KMS-11 (cell line): ENCODE data around the gene SPRY4.

Source experiments
- H2AFZ ChIP-seq: fragments of 200-600 bp; sonication (generic); 2 replicates; pipeline ENCODE4 v1.6.1; 2016; ENCODE audit warnings: antibody characterized with exemption, mixed run types, low read depth
- H3K27ac ChIP-seq: fragments of 200-600 bp; sonication (generic); 2 replicates; pipeline ENCODE4 v1.6.1; 2016; ENCODE audit warnings: mild to moderate bottlenecking, mixed run types
- H3K27me3 ChIP-seq: fragments of 200-600 bp; sonication (generic); 2 replicates; pipeline ENCODE4 v1.6.1; 2017; ENCODE audit warnings: mild to moderate bottlenecking, low read depth, mixed run types, moderate library complexity; ENCODE audit not compliant: insufficient read depth
- H3K36me3 ChIP-seq: fragments of 200-600 bp; sonication (generic); 2 replicates; pipeline ENCODE4 v1.6.1; 2017; ENCODE audit warnings: mild to moderate bottlenecking, mixed run types; ENCODE audit not compliant: insufficient read depth
- H3K4me1 ChIP-seq: fragments of 200-600 bp; sonication (generic); 2 replicates; pipeline ENCODE4 v1.6.1; 2016; ENCODE audit warnings: mild to moderate bottlenecking, low read depth, mixed run types; ENCODE audit not compliant: poor library complexity, severe bottlenecking
- H3K4me2 ChIP-seq: fragments of 200-600 bp; sonication (generic); 2 replicates; pipeline ENCODE4 v1.7.0; 2016; ENCODE audit warnings: mild to moderate bottlenecking, mixed run types
- H3K4me3 ChIP-seq: fragments of 200-600 bp; sonication (generic); IDR thresholded peaks from 2 replicates; pipeline ENCODE4 v1.6.1; 2017; ENCODE audit warnings: low read depth, low read length, mixed read lengths; ENCODE audit not compliant: insufficient read depth
- H3K79me2 ChIP-seq: fragments of 200-600 bp; sonication (generic); 2 replicates; pipeline ENCODE4 v1.6.1; 2016; ENCODE audit warnings: low read depth, mixed run types; ENCODE audit not compliant: insufficient read depth
- H3K9ac ChIP-seq: fragments of 200-600 bp; sonication (generic); 2 replicates; pipeline ENCODE4 v1.6.1; 2016; ENCODE audit warnings: mild to moderate bottlenecking, mixed run types
- H4K20me1 ChIP-seq: fragments of 200-600 bp; sonication (generic); 2 replicates; pipeline ENCODE4 v1.6.1; 2016; ENCODE audit warnings: mild to moderate bottlenecking, mixed run types; ENCODE audit not compliant: insufficient read depth
- TF ChIP-seq, protein P1 (sequence below): fragments of 200-600 bp; sonication (generic); conservative IDR thresholded peaks from 2 replicates; pipeline ENCODE4 v1.6.1; 2017; ENCODE audit warnings: low read depth, mild to moderate bottlenecking, antibody characterized with exemption, low read length, moderate library complexity, mixed read lengths

Gene SPRY4

DNA sequence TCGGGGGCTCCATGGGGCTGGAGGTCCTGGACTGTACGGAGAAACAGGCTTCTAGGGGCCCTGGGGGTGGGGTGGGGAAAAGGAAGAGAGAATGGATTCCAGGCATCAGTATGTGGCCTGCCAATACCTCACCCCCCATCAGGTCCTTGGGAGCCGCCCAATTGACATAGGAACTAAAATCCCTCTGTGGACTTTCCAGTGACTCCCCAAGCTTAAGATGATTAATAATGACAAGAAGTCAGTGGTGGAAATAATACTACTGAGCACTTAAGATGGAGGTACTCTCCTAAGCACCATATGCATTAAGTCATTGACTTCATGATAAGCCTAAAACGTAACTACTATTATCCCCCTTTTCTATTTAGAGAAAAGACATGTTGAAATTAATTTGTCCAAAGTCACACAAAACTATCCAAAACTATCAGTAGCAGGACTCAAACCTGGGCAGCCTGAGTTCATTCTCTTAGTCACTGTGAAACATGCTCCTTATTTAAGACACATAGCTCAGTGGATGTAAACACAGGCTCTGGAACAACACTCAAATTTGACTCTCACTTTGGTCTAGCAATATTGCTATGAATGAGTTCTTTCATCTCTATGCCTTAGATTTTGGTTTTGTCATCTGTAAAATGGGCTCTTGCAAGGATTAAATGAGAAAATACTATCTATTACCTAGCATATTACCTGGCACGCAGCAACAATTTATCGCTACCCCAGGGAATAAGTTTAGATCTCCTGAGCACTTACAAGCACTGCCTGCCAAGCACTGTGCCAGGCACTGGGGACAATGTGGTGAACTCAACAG, 9.5 kb downstream of the SPRY4 start:
- Histone ChIP-seq H3K36me3 (no peaks in the 10 kb centered on the region), H2AFZ (no peak overlapping the region), H3K79me2 (no peaks in the 10 kb centered on the region), H3K27me3 (no peaks in the 10 kb centered on the region), H3K4me3 (no peak overlapping the region), H3K27ac (no peak overlapping the region), H4K20me1 (no peaks in the 10 kb centered on the region), H3K4me1 (peaks cover 4% of the 10 kb centered on the region), H3K4me2 (no peak overlapping the region), H3K9ac (no peak overlapping the region)
- TF ChIP-seq, protein P1, sequence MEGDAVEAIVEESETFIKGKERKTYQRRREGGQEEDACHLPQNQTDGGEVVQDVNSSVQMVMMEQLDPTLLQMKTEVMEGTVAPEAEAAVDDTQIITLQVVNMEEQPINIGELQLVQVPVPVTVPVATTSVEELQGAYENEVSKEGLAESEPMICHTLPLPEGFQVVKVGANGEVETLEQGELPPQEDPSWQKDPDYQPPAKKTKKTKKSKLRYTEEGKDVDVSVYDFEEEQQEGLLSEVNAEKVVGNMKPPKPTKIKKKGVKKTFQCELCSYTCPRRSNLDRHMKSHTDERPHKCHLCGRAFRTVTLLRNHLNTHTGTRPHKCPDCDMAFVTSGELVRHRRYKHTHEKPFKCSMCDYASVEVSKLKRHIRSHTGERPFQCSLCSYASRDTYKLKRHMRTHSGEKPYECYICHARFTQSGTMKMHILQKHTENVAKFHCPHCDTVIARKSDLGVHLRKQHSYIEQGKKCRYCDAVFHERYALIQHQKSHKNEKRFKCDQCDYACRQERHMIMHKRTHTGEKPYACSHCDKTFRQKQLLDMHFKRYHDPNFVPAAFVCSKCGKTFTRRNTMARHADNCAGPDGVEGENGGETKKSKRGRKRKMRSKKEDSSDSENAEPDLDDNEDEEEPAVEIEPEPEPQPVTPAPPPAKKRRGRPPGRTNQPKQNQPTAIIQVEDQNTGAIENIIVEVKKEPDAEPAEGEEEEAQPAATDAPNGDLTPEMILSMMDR, result no peak

DNA sequence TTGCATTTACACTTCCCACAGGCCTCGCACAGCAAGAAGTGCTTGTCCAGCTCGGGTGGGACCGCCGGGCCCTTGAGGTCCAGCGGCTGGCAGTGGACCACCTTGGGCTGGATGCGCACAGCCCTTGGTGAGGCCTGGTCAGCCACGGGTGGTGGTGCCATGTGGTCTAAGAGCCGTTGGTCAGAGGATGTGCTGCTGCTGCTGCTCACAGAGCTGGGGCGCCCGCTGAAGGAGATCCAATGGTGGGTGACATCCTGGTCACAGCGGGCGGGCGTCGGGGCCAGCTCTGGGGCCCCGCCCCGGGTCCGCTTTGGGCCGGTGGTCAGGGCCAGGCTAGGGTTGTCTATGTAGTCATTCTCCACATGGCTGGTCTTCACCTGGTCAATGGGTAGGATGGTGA, 10.2 kb downstream of the SPRY4 start:
- no peak overlapping the region for H3K9ac ChIP-seq
- peaks cover 4% of the 10 kb centered on the region for H3K4me1 ChIP-seq
- H3K27me3 ChIP-seq, result no peaks in the 10 kb centered on the region
- no peak overlapping the region for H3K4me2 ChIP-seq
- H2AFZ ChIP-seq, result no peak overlapping the region
- H3K36me3 ChIP-seq, result no peaks in the 10 kb centered on the region
- H3K4me3 ChIP-seq, result no peak overlapping the region
- TF ChIP-seq, protein P1, result no peak
- no peaks in the 10 kb centered on the region for H3K79me2 ChIP-seq
- H3K27ac ChIP-seq, result no peak overlapping the region
- H4K20me1 ChIP-seq, result no peaks in the 10 kb centered on the region

DNA sequence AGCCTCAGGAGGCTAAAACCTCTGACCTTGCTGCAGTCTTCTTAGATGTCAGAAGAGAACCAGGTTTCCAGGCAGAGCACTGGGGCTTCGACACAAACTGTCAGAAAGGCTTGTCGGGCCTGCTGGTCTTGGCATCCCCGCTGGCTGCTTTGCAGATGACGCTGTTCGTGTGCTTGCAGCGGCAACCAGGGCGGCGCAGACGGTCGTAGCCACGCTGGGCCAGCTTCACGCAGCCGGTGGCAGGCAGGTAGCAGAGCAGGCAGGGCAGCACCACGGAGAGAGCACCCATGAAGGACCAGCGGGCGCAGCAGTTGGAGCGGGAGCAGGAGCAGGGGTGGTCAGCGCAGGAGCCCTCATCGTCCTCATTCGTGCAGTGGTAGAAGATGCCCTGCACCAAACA, 10.7 kb downstream of the SPRY4 start:
- Histone ChIP-seq H4K20me1 (no peaks in the 10 kb centered on the region), H3K27me3 (no peaks in the 10 kb centered on the region), H3K4me1 (peaks cover 1% of the 10 kb centered on the region), H3K27ac (no peak overlapping the region), H3K4me3 (no peak overlapping the region), H3K79me2 (no peaks in the 10 kb centered on the region), H3K4me2 (no peak overlapping the region), H2AFZ (no peak overlapping the region), H3K36me3 (no peaks in the 10 kb centered on the region), H3K9ac (no peak overlapping the region)
- TF ChIP-seq, protein P1, result no peak

DNA sequence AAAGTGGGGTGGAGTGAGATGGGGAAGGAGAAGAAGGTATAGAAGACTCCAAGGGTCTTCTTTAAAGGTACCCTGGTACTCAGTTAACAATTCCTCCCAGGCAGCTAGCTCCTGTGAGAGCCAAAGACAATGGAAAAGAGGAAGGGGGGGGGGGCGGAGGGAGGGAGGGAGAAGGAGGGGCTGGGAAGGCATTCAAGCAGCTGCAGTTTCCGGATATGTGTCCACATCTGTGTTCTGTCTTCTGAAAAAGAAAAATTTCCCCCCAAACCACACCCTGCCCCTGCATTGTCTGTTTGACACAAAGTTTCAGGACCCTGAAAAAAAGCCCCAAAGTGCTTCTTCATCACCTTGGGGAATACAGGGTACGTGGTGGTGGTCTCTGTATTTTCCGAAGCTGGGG, 11.1 kb downstream of the SPRY4 start:
- Histone ChIP-seq H3K36me3 (no peaks in the 10 kb centered on the region), H3K4me3 (no peak overlapping the region), H4K20me1 (no peaks in the 10 kb centered on the region), H3K9ac (no peak overlapping the region), H2AFZ (no peak overlapping the region), H3K27me3 (no peaks in the 10 kb centered on the region), H3K27ac (no peak overlapping the region), H3K79me2 (no peaks in the 10 kb centered on the region), H3K4me2 (no peak overlapping the region), H3K4me1 (no peaks in the 10 kb centered on the region)
- TF ChIP-seq, protein P1, result no peak
